Spleen (tissue), 11 donors: Measurements from ENCODE around the gene TDRD12. TPM values are rescaled to one million over a fixed set of nuclear protein-coding genes. Genes with fewer than 3 reads are reported as not detected.

Experiments used
- DNase-seq: peaks from one replicate; pipeline ENCODE4 v3.0.0-alpha.2; 2020
- H3K27ac ChIP-seq, 8 donors: fragments of 200-600 bp; sonication (generic) in 7 of 8; 1 replicate in 4 of 8; 2 replicates in 4 of 8; pipeline versions ENCODE4 v1.5.0 to v1.8.0; 2016 to 2021; ENCODE audit warnings: inconsistent platforms in 4 of 8, mild to moderate bottlenecking in 4 of 8, moderate library complexity in 1 of 8
- H3K27me3 ChIP-seq, 7 donors: fragments of 200-600 bp; sonication (generic) in 6 of 7; replicated peaks in 1 of 7; 1 replicate in 4 of 7; 2 replicates in 3 of 7; pipeline versions ENCODE4 v1.5.0 to v1.8.0; 2016 to 2021; ENCODE audit warnings: inconsistent platforms in 3 of 7, mild to moderate bottlenecking in 1 of 7
- H3K36me3 ChIP-seq, 6 donors: fragments of 200-600 bp; sonication (generic) in 5 of 6; 1 replicate in 4 of 6; 2 replicates in 2 of 6; pipeline versions ENCODE4 v1.5.0 to v1.8.0; 2016 to 2021; ENCODE audit warnings: inconsistent platforms in 2 of 6
- H3K4me1 ChIP-seq, 6 donors: fragments of 200-600 bp; sonication (generic) in 5 of 6; 1 replicate in 3 of 6; 2 replicates in 3 of 6; pipeline versions ENCODE4 v1.5.0 to v1.8.0; 2016 to 2021; ENCODE audit warnings: inconsistent platforms in 3 of 6
- H3K4me3 ChIP-seq, 8 donors: fragments of 200-600 bp; sonication (generic) in 7 of 8; 1 replicate in 4 of 8; 2 replicates in 4 of 8; pipeline versions ENCODE4 v1.5.0 to v1.8.0; 2016 to 2021; ENCODE audit warnings: inconsistent platforms in 4 of 8, mild to moderate bottlenecking in 4 of 8, moderate library complexity in 2 of 8
- H3K9me3 ChIP-seq, 8 donors: fragments of 200-600 bp; sonication (generic) in 7 of 8; 1 replicate in 4 of 8; 2 replicates in 4 of 8; pipeline versions ENCODE4 v1.5.0 to v1.8.0; 2016 to 2021; ENCODE audit warnings: inconsistent platforms in 4 of 8
- CTCF ChIP-seq, 11 experiments: fragments of 200-600 bp in 7 of 11; fragments of 450-650 bp in 4 of 11; sonication (generic) in 4 of 11; IDR thresholded peaks in 8 of 11; conservative IDR thresholded peaks in 3 of 11; 1 replicate in 7 of 11; 2 replicates in 4 of 11; pipeline versions ENCODE4 v1.4.0 to v1.8.0; 2016 to 2021; ENCODE audit warnings: antibody characterized with exemption in 11 of 11, inconsistent platforms in 4 of 11, mild to moderate bottlenecking in 1 of 11
- POLR2A ChIP-seq, 3 donors: fragments of 450-650 bp; IDR thresholded peaks; one replicate each; pipeline ENCODE4 v1.5.1; 2017; ENCODE audit warnings: antibody characterized with exemption in 3 of 3, mild to moderate bottlenecking in 1 of 3
- POLR2AphosphoS5 ChIP-seq, 3 donors: sonication (generic); formaldehyde crosslinking; IDR thresholded peaks; one replicate each; pipeline ENCODE4 v1.5.1; 2017; ENCODE audit warnings: antibody characterized with exemption in 3 of 3
- WGBS, 5 donors: extraction: QIAGEN DNeasy Blood & Tissue Kit in 3 of 5; methylation state at CpG; one replicate each; pipeline versions ENCODE4 v1.1.5 to v1.1.7; 2013 to 2018; 5-methylcytosine and 5-hydroxymethylcytosine counted together
- intact Hi-C: fragments of 100-400 bp; cut with DNase I; formaldehyde crosslinking; loops from one replicate; pipeline ENCODE4 v1.15.0; 2023; ENCODE audit warnings: low total_unique reads
- polyA plus RNA-seq, 3 donors: library from polyadenylated mRNA; stranded (reverse); fragments of 200-250 nt; gene quantifications; one replicate each; pipeline ENCODE4 v1.2.1, GENCODE V29; 2013
- total RNA-seq, 7 donors: library from RNA; depleted of rRNA in 3 of 7; stranded (reverse); fragments of >200 nt in 3 of 7; fragmentation: NEBNext Ultra II Directional in 4 of 7; extraction: Animal tissue kit (Norgen Biotek cat#: 25700) in 4 of 7; gene quantifications; one replicate each; pipeline versions ENCODE4 v1.1.0 to v1.2.1, GENCODE V29; 2016 to 2021
- donor health status: healthy with polysubstance abuse.
- donor health status: DM: no; HTN: no; CAD: no; lungs with moderate emphysema.
- donor health status: DM: no; HTN: no; CAD: no.
- donor health status: Bipolar disorder and iron deficiency.
- donor health status: healthy.
- donor health status: DM: no; HTN: no; CAD: no.
- donor health status: DM: yes; HTN: yes; CAD: no.

TDRD12 gene
- total and polyA plus RNA-seq, 10 donors = 0.03 to 4.3 (median 0.33) TPM; not detected in 4

GRCh38 chr19:32813862-32814425 is 94.4 kb downstream of the TDRD12 start:
- H3K36me3 ChIP-seq = no peaks in the 10 kb centered on the region
- no peaks in the 10 kb centered on the region for H3K9me3 ChIP-seq
- DNase-seq = no peak
- no peak overlapping the region for H3K4me3 ChIP-seq
- H3K27me3 ChIP-seq = peaks cover 0 to 5% (median 0%) of the 10 kb centered on the region in 7 donors
- intact Hi-C loops = no loop called here
- WGBS, 5 donors = 48 to 57% (median 52%) methylated on average over 15 of the region's 15 CpGs
- no peaks in the 10 kb centered on the region for H3K4me1 ChIP-seq
- H3K27ac ChIP-seq = no peak overlapping the region
- TF ChIP-seq CTCF (IDR thresholded peaks at IDR 0.05 in 8 of 11, conservative IDR thresholded peaks at IDR 0.05 in 3 of 11) (no peak), POLR2A (IDR thresholded peaks at IDR 0.05) (no peak), POLR2AphosphoS5 (IDR thresholded peaks at IDR 0.05) (no peak)

GRCh38 chr19:32814624-32815023 is 95.1 kb downstream of the TDRD12 start:
- Histone ChIP-seq H3K9me3 (no peaks in the 10 kb centered on the region), H3K27me3 (peaks cover 0 to 3% (median 0%) of the 10 kb centered on the region in 7 donors), H3K4me1 (no peaks in the 10 kb centered on the region), H3K27ac (no peak overlapping the region), H3K36me3 (no peaks in the 10 kb centered on the region), H3K4me3 (no peak overlapping the region)
- DNase-seq = no peak
- 68 to 90% (median 73%) methylated on average over 6 of the region's 6 CpGs for whole genome bisulfite sequencing, 5 donors
- TF ChIP-seq POLR2A (IDR thresholded peaks at IDR 0.05) = no peak
- TF ChIP-seq CTCF (IDR thresholded peaks at IDR 0.05 in 8 of 11, conservative IDR thresholded peaks at IDR 0.05 in 3 of 11) = no peak
- TF ChIP-seq POLR2AphosphoS5 (IDR thresholded peaks at IDR 0.05) = no peak
- intact Hi-C loops = no loop called here

GRCh38 chr19:32816555-32817099 is 97.1 kb downstream of the TDRD12 start:
- peaks cover 0 to 8% (median 0%) of the 10 kb centered on the region in 7 donors for H3K27me3 ChIP-seq
- no peak overlapping the region for H3K27ac ChIP-seq
- intact Hi-C loops = no loop called here
- no peaks in the 10 kb centered on the region for H3K9me3 ChIP-seq
- WGBS, 5 donors = 71 to 79% (median 76%) methylated on average over 7 of the region's 7 CpGs
- DNase-seq = no peak
- TF ChIP-seq POLR2AphosphoS5 (IDR thresholded peaks at IDR 0.05) (no peak), CTCF (IDR thresholded peaks at IDR 0.05 in 8 of 11, conservative IDR thresholded peaks at IDR 0.05 in 3 of 11) (no peak), POLR2A (IDR thresholded peaks at IDR 0.05) (no peak)
- no peaks in the 10 kb centered on the region for H3K4me1 ChIP-seq
- no peaks in the 10 kb centered on the region for H3K36me3 ChIP-seq
- no peak overlapping the region for H3K4me3 ChIP-seq

- Histone ChIP-seq H3K4me3 (no peak overlapping the region), H3K36me3 (no peaks in the 10 kb centered on the region), H3K27me3 (peaks cover 0 to 20% (median 0%) of the 10 kb centered on the region in 7 donors), H3K4me1 (no peaks in the 10 kb centered on the region), H3K9me3 (no peaks in the 10 kb centered on the region), H3K27ac (no peak overlapping the region)
- TF ChIP-seq CTCF (IDR thresholded peaks at IDR 0.05 in 8 of 11, conservative IDR thresholded peaks at IDR 0.05 in 3 of 11) (no peak), POLR2AphosphoS5 (IDR thresholded peaks at IDR 0.05) (no peak), POLR2A (IDR thresholded peaks at IDR 0.05) (no peak)
- no peak for DNase-seq
- intact Hi-C loops = no loop called here
- WGBS, 5 donors = 79 to 88% (median 86%) methylated on average over 17 of the region's 17 CpGs
Observed at GRCh38 chr19:32817569-32818476, 98.3 kb downstream of the TDRD12 start.
